Trophoblast cell (in vitro differentiated cells and primary cell): ENCODE results near the gene WDR90.

Experiments
- DNase-seq, 2 donors: peaks; one replicate each; pipeline ENCODE4 v3.0.0-alpha.2; 2016
- H2AFZ ChIP-seq: 2 replicates; pipeline ENCODE4 v1.6.1; 2013; ENCODE audit warnings: low read length, moderate library complexity, mild to moderate bottlenecking; ENCODE audit not compliant: insufficient read depth, poor library complexity
- H2AK5ac ChIP-seq: 2 replicates; pipeline ENCODE4 v1.6.1; 2013; ENCODE audit warnings: mild to moderate bottlenecking, low read length
- H2BK120ac ChIP-seq: 2 replicates; pipeline ENCODE4 v1.6.1; 2013; ENCODE audit warnings: low read length, mild to moderate bottlenecking, moderate library complexity; ENCODE audit not compliant: insufficient read depth, poor library complexity
- H2BK12ac ChIP-seq: 2 replicates; pipeline ENCODE4 v1.6.1; 2013; ENCODE audit warnings: mild to moderate bottlenecking, low read length, moderate library complexity
- H2BK5ac ChIP-seq: 2 replicates; pipeline ENCODE4 v1.6.1; 2013; ENCODE audit warnings: low read length, low read depth, moderate library complexity, mild to moderate bottlenecking; ENCODE audit not compliant: poor library complexity
- H3K14ac ChIP-seq: 2 replicates; pipeline ENCODE4 v1.6.1; 2013; ENCODE audit warnings: mild to moderate bottlenecking, low read length
- H3K18ac ChIP-seq: 2 replicates; pipeline ENCODE4 v1.6.1; 2013; ENCODE audit warnings: mild to moderate bottlenecking, low read length
- H3K23ac ChIP-seq: 2 replicates; pipeline ENCODE4 v1.6.1; 2013; ENCODE audit warnings: low read length
- H3K27ac ChIP-seq: 2 replicates; pipeline ENCODE4 v1.5.1; 2013; ENCODE audit warnings: low read depth, mild to moderate bottlenecking, inconsistent platforms, low read length, moderate library complexity
- H3K27me3 ChIP-seq: 2 replicates; pipeline ENCODE4 v1.6.1; 2013; ENCODE audit warnings: inconsistent platforms, mild to moderate bottlenecking, low read length, moderate library complexity; ENCODE audit not compliant: insufficient read depth
- H3K36me3 ChIP-seq, 2 experiments: 1 replicate in 1 of 2; 2 replicates in 1 of 2; pipeline ENCODE4 v1.6.1; 2013; ENCODE audit warnings: low read length in 2 of 2, mild to moderate bottlenecking in 2 of 2, moderate library complexity in 1 of 2; ENCODE audit not compliant: insufficient read depth in 2 of 2, control insufficient read depth in 1 of 2
- H3K4ac ChIP-seq: 2 replicates; pipeline ENCODE4 v1.6.1; 2013; ENCODE audit warnings: low read depth, mild to moderate bottlenecking, low read length, moderate library complexity
- H3K4me1 ChIP-seq, 2 experiments: 1 replicate in 1 of 2; 2 replicates in 1 of 2; pipeline ENCODE4 v1.6.1; 2013; ENCODE audit warnings: low read length in 2 of 2, mild to moderate bottlenecking in 2 of 2, moderate library complexity in 1 of 2; ENCODE audit not compliant: insufficient read depth in 2 of 2, control insufficient read depth in 1 of 2
- H3K4me2 ChIP-seq: 2 replicates; pipeline ENCODE4 v1.6.1; 2013; ENCODE audit warnings: inconsistent platforms, mild to moderate bottlenecking, low read length, moderate library complexity
- H3K4me3 ChIP-seq: 2 replicates; pipeline ENCODE4 v1.5.1; 2013; ENCODE audit warnings: mild to moderate bottlenecking, low read depth, low read length, inconsistent platforms
- H3K79me1 ChIP-seq: one replicate; pipeline ENCODE4 v1.6.1; 2013; ENCODE audit warnings: low read length
- H3K79me2 ChIP-seq: 2 replicates; pipeline ENCODE4 v1.6.1; 2013; ENCODE audit warnings: low read length, mild to moderate bottlenecking; ENCODE audit not compliant: control insufficient read depth, insufficient read depth, poor library complexity
- H3K9ac ChIP-seq: 2 replicates; pipeline ENCODE4 v1.6.1; 2013; ENCODE audit warnings: mild to moderate bottlenecking, low read length
- H3K9me3 ChIP-seq: 2 replicates; pipeline ENCODE4 v1.6.1; 2013; ENCODE audit warnings: low read depth, mild to moderate bottlenecking, control low read depth, inconsistent platforms, low read length; ENCODE audit not compliant: insufficient read depth
- H4K12ac ChIP-seq: 2 replicates; pipeline ENCODE4 v1.6.1; 2013; ENCODE audit warnings: low read depth, mild to moderate bottlenecking, low read length, moderate library complexity
- H4K8ac ChIP-seq: 2 replicates; pipeline ENCODE4 v1.6.1; 2013; ENCODE audit warnings: low read depth, mild to moderate bottlenecking, low read length, moderate library complexity
- H4K91ac ChIP-seq: one replicate; pipeline ENCODE4 v1.6.1; 2013; ENCODE audit warnings: low read depth, mild to moderate bottlenecking, low read length, moderate library complexity
- WGBS: extraction: QIAGEN DNeasy Blood & Tissue Kit; methylation state at CpG from one replicate; pipeline ENCODE4 v1.1.7; 2013; ENCODE audit warnings: missing lambda C conversion rate; ENCODE audit not compliant: insufficient read length, insufficient coverage; ENCODE audit errors: extremely low coverage; 5-methylcytosine and 5-hydroxymethylcytosine counted together

The WDR90 gene

DNA sequence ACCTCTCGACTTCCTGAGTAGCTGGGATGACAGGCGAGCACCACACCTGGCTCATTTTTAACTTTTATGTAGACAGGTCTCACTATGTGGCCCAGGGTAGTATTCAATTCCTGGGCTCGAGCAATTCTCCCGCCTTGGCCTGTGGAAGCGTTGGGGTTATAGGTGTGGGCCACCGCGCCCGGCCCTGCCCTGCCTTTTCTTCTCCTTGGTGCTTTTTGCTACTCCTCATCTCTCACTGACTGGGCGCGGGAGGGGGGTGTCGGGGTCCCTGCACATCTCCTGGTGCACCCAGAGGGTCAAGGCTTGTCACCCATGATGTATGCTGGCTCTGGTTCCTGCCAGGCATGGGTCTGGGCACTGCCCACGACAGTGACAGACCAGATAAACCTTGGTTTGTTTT lies 4.6 kb upstream of the WDR90 start:
- Histone ChIP-seq H2AK5ac (no peak overlapping the region), H3K4ac (no peak overlapping the region), H2AFZ (no peak overlapping the region)

DNA sequence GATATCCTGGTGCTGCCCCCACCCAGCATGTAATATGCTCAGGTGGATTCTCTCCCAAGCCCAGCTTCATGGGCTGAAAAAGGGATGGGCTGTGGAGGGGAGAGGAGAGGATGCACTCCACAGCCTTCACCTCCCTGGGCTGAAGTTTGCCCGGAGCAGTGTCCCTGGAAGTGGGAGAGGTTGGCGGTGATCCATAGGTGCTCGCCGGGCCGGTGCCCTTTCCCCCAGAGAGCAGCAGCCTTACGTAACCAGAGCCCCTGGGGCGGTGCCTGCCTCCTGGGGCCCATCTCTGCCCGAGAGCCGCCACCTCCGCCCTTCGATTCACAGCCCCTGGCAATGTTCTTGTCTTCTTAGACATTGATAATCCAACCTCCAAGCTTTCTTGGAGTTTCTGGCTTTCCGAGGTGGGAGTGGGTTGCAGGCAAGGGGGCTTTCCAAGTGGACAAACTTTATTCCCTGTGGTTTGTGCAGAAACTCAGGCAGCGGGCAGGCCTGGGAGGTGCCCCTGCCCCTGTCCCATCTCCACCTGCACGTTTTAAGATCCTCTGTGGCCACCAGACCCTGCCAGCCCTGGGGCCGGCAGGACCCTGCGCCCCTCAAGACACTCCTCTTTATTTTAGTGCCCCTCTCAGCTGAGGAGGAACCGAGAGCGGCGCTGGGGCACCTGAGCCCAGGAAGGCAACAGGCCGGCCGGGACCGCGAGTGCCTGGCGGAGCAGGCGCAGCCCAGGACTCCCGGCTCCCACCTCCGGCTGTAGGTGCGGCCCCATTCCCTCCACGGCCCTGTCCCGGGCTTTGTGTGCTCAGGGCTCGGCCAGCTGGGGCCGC lies 3.1 kb upstream of the WDR90 start:
- no CpG with 5 or more reads among the region's 32 CpGs for WGBS
- Histone ChIP-seq H4K91ac (no peak overlapping the region), H2BK12ac (no peak overlapping the region), H3K9me3 (peaks cover 1% of the 10 kb centered on the region), H3K4ac (no peak overlapping the region), H3K27me3 (no peaks in the 10 kb centered on the region), H3K79me2 (peaks cover 12% of the 10 kb centered on the region), H4K8ac (no peak overlapping the region), H2BK120ac (no peak overlapping the region), H3K18ac (no peak overlapping the region), H2AFZ (no peak overlapping the region), H2AK5ac (no peak overlapping the region), H3K36me3 (peaks cover 0 to 4% of the 10 kb centered on the region in 2 experiments), H3K4me2 (no peak overlapping the region), H4K12ac (no peak overlapping the region), H2BK5ac (no peak overlapping the region), H3K79me1 (peaks cover 21% of the 10 kb centered on the region), H3K4me1 (peaks cover 20 to 33% of the 10 kb centered on the region in 2 experiments), H3K4me3 (no peak overlapping the region), H3K23ac (no peak overlapping the region), H3K14ac (no peak overlapping the region), H3K27ac (no peak overlapping the region), H3K9ac (no peak overlapping the region)
- peak; percentile 86 to 91 for DNase-seq

More for the DNA sequence above, 4.6 kb upstream of the WDR90 start:
- Histone ChIP-seq H3K4me3 (no peak overlapping the region), H3K18ac (no peak overlapping the region), H3K9me3 (peaks cover 1% of the 10 kb centered on the region), H3K9ac (no peak overlapping the region), H4K12ac (no peak overlapping the region), H3K14ac (no peak overlapping the region), H4K8ac (no peak overlapping the region), H3K79me2 (peaks cover 11% of the 10 kb centered on the region), H2BK120ac (no peak overlapping the region), H3K79me1 (peaks cover 19% of the 10 kb centered on the region), H4K91ac (no peak overlapping the region), H3K27ac (no peak overlapping the region), H2BK12ac (no peak overlapping the region), H3K4me1 (peaks cover 20 to 33% of the 10 kb centered on the region in 2 experiments), H3K4me2 (no peak overlapping the region), H3K27me3 (no peaks in the 10 kb centered on the region), H2BK5ac (no peak overlapping the region), H3K36me3 (peaks cover 0 to 4% of the 10 kb centered on the region in 2 experiments), H3K23ac (no peak overlapping the region)
- no peak for DNase-seq
- no CpG with 5 or more reads among the region's 12 CpGs for WGBS

DNA sequence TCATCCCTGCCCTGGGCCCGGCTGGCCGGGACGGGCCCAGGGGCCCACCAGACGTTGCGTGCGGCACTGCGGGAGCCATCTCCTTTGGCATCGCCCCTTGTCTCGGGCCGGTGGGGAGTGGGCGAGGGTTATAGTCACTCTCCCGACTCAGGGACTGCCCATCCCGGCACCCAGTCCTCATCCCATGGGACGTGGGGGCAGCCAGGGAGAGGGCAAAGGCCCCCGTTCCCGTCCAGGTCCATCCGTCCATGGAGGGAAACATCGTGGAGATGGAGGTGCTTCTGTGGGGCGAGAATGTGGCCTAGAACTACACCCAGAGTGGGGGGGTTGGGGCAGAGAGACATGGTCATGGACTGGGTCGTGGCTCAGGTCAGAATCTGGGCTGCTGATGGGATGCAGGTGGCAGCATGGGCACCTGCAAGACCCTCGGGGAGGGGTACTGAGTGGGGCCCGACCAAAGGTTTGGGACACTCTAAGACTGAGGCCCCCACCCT lies 2.4 kb upstream of the WDR90 start:
- Histone ChIP-seq H3K27ac (no peak overlapping the region), H3K4me1 (peaks cover 16 to 29% of the 10 kb centered on the region in 2 experiments), H2BK12ac (no peak overlapping the region), H3K79me1 (peaks cover 17% of the 10 kb centered on the region), H3K4me3 (no peak overlapping the region), H3K14ac (no peak overlapping the region), H3K79me2 (peaks cover 9% of the 10 kb centered on the region), H4K8ac (no peak overlapping the region), H3K4ac (no peak overlapping the region), H2AK5ac (no peak overlapping the region), H3K36me3 (peaks cover 2 to 6% of the 10 kb centered on the region in 2 experiments), H3K27me3 (no peaks in the 10 kb centered on the region), H3K23ac (no peak overlapping the region), H3K18ac (no peak overlapping the region), H2BK5ac (no peak overlapping the region), H3K9ac (no peak overlapping the region), H4K12ac (no peak overlapping the region), H2AFZ (no peak overlapping the region), H4K91ac (no peak overlapping the region), H3K9me3 (peaks cover 1% of the 10 kb centered on the region), H3K4me2 (no peak overlapping the region), H2BK120ac (no peak overlapping the region)
- DNase-seq: no peak
- no CpG with 5 or more reads among the region's 22 CpGs for WGBS

DNA sequence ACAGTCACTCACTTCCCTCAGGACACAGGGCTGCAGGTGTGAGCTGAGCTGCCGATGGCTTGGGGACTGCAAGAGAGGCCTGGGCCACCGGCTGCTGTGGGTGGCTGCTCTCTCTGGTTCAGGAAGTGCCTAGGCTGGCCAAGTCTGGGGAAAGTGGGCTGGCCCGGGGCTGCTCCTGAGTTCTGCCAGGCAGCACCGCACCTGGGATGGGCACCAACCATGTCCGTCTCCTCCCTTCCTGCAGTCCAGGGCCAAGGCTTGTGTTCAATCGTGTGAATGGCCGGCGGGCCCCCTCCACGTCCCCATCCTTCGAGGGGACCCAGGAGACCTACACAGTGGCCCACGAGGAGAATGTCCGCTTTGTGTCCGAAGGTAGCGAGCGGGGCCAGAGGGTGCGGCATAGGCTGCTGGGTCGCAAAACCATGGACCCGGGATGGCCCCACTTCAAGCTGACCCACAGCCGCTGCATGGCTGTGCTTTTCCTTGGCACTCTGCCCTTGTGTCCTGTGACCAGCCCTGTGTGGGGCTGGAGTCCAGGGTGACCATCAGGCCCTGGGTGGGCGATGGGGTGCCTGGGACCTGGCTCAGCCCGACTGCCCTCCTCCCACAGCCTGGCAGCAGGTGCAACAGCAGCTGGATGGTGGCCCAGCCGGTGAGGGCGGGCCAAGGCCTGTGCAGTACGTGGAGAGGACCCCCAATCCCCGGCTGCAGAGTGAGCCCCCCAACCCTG lies 1.8 kb upstream of the WDR90 start:
- no peak overlapping the region for H2AFZ ChIP-seq
- H3K18ac ChIP-seq: no peak overlapping the region
- H3K4ac ChIP-seq: no peak overlapping the region
- peaks cover 13% of the 10 kb centered on the region for H3K79me1 ChIP-seq
- no peak overlapping the region for H2AK5ac ChIP-seq
- H3K9me3 ChIP-seq: peaks cover 1% of the 10 kb centered on the region
- no peak overlapping the region for H2BK5ac ChIP-seq
- no peak overlapping the region for H3K4me3 ChIP-seq
- no peak overlapping the region for H4K91ac ChIP-seq
- no peak overlapping the region for H3K14ac ChIP-seq
- H3K79me2 ChIP-seq: peaks cover 7% of the 10 kb centered on the region
- no peak overlapping the region for H2BK120ac ChIP-seq
- H3K27me3 ChIP-seq: no peaks in the 10 kb centered on the region
- H3K23ac ChIP-seq: no peak overlapping the region
- H3K4me2 ChIP-seq: no peak overlapping the region
- no CpG with 5 or more reads among the region's 25 CpGs for WGBS
- no peak overlapping the region for H4K12ac ChIP-seq
- H4K8ac ChIP-seq: no peak overlapping the region
- H3K4me1 ChIP-seq: peaks cover 15 to 27% of the 10 kb centered on the region in 2 experiments
- no peak overlapping the region for H3K27ac ChIP-seq
- H3K9ac ChIP-seq: no peak overlapping the region
- H2BK12ac ChIP-seq: no peak overlapping the region
- H3K36me3 ChIP-seq: peaks cover 3 to 9% of the 10 kb centered on the region in 2 experiments
- DNase-seq: no peak
